ENCODE results near the gene PXT1.
A peak's percentile ranks its signal among the peaks of the same experiment; 100 is the strongest.

Gene PXT1

DNA sequence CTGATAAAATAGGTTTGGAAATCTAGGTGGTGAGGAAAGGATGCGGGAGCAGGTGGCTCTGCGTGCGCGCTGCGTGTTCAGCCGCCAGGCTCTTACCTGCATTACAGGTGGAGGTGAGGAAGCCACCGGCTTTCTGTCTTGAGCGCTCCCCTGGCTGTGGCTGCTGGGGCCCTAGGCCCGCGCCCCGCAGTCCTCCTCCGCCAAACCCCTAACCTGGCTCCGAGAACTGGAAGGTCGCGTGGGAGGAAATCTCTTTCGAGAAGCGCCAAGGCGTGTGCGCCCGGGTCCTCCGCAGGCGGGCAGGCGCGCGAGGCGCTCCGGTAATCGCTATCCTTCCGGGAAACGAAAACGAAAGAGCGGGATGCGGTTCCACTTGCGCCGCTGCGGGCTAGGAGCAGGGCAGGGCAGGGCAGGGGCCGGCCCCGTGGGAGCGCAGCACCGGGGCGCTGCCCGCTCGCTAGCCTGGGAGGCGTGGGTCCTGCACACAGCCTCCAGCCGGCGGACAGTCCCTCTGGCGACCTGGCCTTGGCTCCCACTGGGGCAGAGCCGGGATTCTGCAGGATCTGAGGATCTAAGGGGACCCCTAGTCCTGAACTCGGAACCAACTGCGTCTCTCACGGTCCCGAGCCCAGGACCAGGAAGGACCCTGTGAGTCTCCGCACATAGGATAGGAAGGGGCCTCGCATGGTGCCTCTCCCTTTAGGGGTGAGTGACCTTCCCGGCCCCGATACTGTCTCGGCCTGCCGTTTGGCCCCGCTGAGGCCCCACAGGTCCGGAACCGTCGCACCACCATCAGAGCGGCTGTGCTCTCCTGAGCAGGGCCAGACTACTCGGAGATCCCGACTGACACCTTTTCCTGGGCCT lies 55.0 kb downstream of the PXT1 start, which contains the start of gene ETV7:
Gene ETV7, minus strand, starts transcription at position 230 of the 864 bp plus-strand sequence. Its CDS starts 128 bp downstream, at position 102.
- no peak for DNase-seq

DNA sequence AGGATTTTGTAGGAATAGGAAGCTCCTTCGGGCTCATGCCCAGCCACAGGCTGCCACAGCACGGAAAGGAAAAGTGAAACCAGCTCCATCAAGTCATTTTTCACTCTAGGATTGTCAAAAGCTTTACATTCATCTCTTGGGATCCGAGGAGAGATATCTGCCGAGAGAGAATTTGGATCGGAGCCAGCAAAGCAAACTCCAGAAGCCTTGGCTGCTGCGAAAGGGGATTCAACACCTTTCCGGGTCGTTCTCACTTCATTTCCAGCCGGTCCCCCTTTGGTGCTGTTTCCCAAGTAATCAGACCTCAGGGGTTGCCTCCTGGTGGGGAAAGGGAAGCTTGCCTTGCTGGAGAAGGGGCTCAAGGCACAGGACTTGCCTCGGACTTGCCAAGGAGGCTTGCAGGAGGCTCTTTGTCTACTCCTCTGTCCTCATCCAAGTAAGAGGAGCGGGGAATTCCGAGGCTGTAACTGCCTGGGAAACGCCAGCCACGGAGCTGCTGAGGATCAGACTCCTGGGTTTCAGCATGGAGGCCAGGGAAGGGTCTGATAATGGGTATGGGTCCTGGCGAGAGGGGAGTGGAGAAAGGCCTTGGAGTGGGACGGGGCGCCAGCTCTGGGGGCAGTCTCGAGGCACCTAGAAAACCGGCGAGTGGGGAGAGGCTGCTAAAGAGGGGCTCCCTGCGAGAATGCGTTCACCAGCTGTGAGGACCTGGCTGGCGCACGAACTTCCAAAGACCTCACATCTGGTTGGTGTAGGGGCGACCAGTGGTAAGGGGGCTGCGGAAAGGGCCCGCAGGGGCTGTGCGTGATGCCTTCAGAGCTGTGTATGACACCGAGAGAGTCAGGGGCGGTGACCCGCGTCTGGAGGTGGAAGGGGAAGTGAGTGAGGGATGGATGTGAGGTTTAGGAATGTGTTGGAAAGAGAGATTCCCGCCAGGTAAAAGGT lies 55.9 kb downstream of the PXT1 start:
- DNase-seq: no peak

DNA sequence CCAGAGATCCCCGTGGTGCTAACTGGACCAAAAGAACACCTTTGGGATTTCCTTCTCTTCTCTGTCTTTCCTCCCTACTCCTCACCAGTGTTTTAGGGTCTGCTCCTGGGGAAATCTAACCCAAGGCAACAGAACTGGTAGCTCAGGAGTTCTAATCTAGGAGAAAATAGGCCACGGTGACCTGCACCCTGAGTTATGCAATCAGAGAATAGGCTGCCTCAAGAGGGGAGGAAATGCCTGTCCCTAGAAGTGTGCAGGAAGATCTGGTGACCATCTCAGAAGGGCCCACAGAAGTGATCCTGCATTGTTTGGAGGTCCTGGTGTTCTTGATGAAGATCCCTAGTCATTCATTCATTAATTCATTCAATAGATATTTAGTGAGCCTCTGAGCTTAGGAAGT lies 58.6 kb downstream of the PXT1 start:
- DNase-seq: no peak

DNA sequence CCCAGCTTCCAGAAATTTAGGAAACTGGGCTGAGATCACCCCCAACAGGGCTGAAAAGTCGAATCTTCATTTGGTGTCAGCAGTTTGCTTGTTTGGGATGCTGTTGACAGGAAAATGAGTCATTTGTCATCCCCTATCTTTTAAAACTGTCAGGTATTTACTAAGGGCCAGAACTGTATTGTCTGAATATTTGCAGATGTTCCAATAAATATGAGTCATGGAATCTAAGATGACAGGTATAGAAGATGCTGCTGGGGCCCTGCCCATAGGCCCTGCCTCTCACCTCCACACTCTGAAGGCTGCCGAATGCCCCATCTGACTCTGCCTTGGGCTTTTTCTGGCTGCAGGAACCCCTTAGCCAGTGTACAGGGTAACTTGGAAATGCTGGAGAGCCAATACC lies 59.0 kb downstream of the PXT1 start:
- DNase-seq: no peak

DNA sequence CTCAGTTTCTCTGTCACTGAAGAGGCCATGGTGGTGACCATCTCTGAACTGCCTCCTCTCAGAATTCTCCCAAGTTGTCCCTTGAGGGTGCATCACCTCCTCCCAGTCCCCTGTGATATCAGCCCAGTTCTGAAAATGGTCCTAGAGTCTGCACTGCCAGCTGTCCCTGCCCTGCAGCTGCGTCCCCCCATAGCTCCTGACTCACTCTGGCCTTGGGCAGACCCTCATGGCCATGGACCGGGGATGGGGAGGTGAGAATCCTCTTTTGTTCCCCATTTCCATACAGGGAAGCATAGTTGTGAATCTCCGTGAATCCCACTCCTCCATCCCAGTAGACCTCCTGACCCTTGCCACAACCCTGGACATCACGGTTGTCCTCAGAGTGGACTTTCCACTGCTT lies 59.7 kb downstream of the PXT1 start:
- DNase-seq: no peak

GRCh38 chr6:36381502-36382389 lies 60.9 kb downstream of the PXT1 start:
- DNase-seq: no peak

- DNase-seq: no peak
Measured at GRCh38 chr6:36380166-36380565, 62.5 kb downstream of the PXT1 start.

DNA sequence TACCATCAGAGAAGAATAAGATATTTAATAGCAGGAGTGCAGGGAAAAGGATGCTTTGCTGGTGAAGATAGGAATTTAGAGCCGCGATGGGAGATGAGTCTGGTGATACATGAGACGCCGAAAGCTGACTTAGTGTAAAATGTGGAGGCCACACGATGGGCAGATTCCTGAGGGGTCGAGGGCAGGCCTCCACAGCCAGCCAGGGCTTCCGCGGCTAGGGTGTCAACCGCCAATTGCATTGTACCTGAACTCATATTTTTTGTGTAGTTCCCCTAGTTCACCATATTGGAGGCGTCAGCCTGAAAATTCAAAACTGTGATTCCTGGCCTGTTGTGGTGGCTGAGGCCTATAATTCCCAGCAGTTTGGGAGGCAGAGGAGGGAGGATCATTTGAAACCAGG lies 63.7 kb downstream of the PXT1 start:
- no peak for DNase-seq

- DNase-seq: no peak
Measured at GRCh38 chr6:36378243-36378920, 64.3 kb downstream of the PXT1 start.

DNA sequence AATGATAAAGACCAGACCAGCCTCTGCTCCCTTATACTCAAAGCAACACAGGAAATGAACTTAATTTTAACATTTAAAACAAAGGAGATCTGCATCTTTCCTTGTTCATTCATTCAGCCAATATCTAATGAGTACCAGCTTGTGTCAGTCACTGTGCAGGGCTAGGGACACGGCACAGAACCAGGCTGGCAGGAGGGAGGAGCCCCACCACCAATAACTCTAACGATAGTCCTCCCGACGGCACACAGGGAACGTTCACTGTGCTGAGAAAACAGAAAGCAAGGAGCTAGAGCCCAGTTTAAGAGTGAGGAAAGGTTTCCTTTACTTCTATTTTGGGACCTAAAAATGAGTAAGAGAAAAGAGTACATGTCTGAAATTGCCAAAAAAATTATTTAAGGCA lies 65.1 kb downstream of the PXT1 start:
- no peak for DNase-seq

DNA sequence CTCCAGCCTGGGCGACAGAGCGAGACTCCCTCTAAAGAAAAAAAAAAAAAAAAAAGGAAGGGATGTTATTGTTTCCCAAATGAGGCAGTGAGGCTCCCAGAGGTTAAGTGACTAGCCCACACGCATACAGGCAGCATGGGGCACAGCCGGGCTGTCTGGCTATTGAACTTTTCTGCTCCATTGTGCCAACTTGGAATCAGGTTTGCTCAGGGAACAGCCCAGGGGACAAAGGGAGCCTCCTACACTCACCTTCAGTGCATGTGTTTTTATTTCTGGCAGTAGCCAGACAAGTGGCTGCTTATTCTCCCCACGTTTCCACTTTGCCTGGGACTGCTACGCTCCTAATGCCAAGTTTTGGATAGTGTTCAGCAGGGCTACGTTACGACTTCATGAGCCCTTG lies 65.9 kb downstream of the PXT1 start:
- no peak for DNase-seq

- DNase-seq: no peak
Measured at GRCh38 chr6:36376183-36376582, 66.5 kb downstream of the PXT1 start.

DNA sequence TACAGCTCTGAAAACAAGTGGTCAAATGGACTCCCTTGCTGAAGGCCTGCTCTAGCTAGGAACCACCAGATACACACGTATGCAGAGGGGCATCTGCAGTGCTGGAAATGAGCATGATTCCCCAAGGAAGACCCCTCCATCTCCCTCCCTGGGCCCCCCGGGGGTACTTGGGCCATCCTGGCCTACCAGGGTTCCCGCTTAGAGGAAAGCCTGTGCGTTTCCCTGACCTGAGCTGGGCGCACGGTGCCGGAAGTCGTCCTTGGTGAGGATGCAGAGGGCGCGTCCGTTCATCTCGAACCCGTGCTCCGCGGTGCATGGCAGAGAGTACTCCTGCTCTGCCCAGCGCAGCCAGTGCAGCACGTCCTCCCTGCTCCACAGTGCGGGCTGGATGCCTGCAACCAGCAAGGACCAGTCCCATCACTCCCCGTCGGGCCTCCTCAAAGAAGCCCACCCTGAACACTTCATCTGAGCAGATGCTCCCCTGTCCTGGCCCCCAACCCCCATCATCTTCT lies 67.0 kb downstream of the PXT1 start:
- no peak for DNase-seq

DNA sequence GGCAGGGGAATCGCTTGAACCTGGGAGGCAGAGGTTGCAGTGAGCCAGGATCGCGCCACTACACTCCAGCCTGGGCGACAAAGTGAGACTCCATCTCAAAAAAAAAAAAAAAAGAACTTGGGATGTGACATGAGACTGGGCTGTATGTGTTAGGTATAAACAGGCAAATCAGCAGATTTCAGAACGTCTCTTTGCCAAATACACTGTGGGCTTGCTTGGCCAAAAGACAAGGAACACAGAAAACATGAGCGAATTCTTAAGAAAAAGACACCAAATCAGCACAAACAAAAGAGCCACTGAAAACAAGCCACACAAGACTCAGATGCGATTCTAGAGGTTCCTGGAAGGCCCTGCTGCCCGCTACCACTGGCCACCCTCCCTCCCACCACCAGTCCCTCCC lies 67.7 kb downstream of the PXT1 start:
- DNase-seq: no peak

DNA sequence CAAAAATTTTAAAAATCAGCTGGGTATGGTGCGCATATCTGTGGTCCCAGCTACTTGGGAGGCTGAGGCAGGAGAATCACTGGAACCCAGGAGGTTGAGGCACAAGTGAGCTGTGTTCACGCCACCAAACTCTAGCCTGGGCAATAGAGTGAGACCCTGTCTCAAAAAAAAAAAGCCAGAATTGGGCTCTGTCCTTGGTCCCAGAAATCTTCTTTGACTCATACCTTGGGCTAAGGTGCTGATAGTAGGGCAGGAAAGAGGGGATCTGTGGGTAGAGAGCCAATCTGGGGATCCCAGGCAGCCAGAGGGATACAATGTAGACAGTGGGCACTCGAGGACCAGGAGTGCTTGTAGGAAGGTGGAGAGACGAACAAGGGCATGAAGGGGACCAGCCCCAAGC lies 68.5 kb downstream of the PXT1 start:
- no peak for DNase-seq

GRCh38 chr6:36373368-36374019 lies 69.2 kb downstream of the PXT1 start:
- no peak for DNase-seq

DNA sequence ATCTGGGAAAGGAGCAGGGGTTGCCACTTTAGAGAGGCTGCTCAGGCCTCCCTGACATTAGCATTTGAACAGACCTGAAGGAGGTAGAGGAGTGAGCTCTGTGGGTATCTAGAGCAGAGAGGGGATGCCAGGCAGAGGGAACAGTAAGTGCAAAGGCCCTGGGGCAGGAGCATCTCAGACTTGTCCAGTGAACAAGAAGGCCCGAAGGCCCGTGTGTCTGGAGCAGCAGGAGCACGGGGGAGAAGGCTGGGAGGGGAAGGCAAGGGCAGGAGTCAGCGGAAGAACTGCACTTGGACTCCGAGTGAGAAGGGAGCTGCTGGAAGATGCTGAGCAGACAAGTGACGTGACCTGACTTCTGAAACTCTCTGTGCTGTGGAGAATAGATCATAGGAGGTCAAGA lies 70.6 kb downstream of the PXT1 start:
- no peak for DNase-seq

GRCh38 chr6:36371211-36371610 lies 71.4 kb downstream of the PXT1 start:
- no peak for DNase-seq

GRCh38 chr6:36370638-36371037 lies 72.0 kb downstream of the PXT1 start:
- no peak for DNase-seq

GRCh38 chr6:36368921-36369865 lies 73.5 kb downstream of the PXT1 start:
- DNase-seq: peak; percentile 44

Data from SHP77 (cell line).